Measurements from ENCODE around the gene CCDC74B. TPM values are rescaled to one million over a fixed set of nuclear protein-coding genes. Genes with fewer than 3 reads are reported as not detected.
"Not testable (repeated sequence)": the region's sequence is repeated elsewhere in the genome, so short reads cannot be mapped to it uniquely, and the experiment has no call there.

The CCDC74B gene
- polyA plus RNA-seq, 1 donor (not counting 4 experiments of a cell fraction or from before 2014, with no cell fraction given) = 0.52 TPM

DNA sequence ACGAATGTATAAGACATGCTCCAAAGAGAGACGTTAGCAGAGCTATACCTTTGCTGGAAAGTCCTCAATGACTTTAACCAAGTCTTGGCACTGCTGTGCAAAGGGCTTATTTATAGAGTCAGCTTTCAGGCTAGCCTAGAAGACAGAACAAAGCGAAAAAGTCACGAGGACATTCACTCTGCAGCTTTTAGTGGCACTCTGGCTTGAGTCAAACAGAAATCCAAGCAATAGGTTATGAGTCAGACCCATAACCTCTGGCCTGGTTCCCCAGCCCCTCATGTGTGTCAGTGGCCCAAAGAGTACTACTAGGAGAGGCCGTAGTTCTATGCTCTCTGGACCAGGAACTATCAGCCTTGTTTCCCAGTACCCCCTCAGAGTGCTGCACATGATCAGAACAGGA is 30.0 kb upstream of the CCDC74B start:
- H3K27ac ChIP-seq (ENCODE audit: control insufficient read depth, insufficient read depth, low read length); DNase-seq (ENCODE audit: low read depth, low spot score); H3K27me3 ChIP-seq (ENCODE audit: control insufficient read depth, extremely low read depth, insufficient read depth, low read length); dilution Hi-C loops (cut with MboI; ENCODE audit: extremely low pct_ligation_motif_present, low sequenced_read_pairs); H4K20me1 ChIP-seq (ENCODE audit: control insufficient read depth, extremely low read depth, insufficient read depth, low read length); H3K4me3 ChIP-seq (ENCODE audit: control insufficient read depth in 2 of 3, extremely low read depth in 1 of 3, insufficient read depth in 2 of 3, low read depth in 1 of 3, low read length in 3 of 3); H2AFZ ChIP-seq (ENCODE audit: control insufficient read depth, low read length); H3K9me1 ChIP-seq (ENCODE audit: control insufficient read depth, extremely low read depth, insufficient read depth, low read length); H3K9me3 ChIP-seq (ENCODE audit: control insufficient read depth, low read depth, low read length); H3K4me2 ChIP-seq (ENCODE audit: control insufficient read depth, extremely low read depth, insufficient read depth, low read depth, low read length); H3K4me1 ChIP-seq (ENCODE audit: control insufficient read depth, extremely low read depth, insufficient read depth, low read length); H3K9ac ChIP-seq (ENCODE audit: control insufficient read depth, extremely low read depth, insufficient read depth, low read length); FAIRE-seq: not testable (repeated sequence)
- H3K79me2 ChIP-seq (ENCODE audit: control insufficient read depth, insufficient read depth, low read length) = peaks cover 40% of the 10 kb centered on the region
- H3K36me3 ChIP-seq (ENCODE audit: control insufficient read depth in 2 of 2, extremely low read depth in 1 of 2, insufficient read depth in 2 of 2, low read length in 2 of 2) = peaks cover 8 to 15% of the 10 kb centered on the region in 2 experiments

DNA sequence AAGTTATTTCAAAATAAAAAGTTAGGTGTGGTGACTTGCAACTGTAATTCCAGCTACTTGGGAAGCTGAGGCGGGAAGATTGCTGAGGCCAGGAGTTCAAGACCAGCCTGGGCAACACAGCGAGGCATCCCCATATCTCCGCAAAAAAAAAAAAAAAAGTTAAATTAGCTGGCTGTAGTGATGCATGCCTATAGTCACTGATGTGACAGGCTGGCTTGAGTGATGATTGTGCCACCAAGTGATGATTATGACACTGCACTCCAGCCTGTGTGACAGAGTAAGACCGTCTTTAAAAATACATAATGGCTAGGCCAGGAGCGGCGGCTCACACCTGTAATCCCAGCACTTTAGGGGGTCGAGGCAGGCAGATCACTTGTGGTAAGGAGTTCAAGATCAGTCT is 25.0 kb upstream of the CCDC74B start:
- Histone ChIP-seq H4K20me1 (ENCODE audit: control insufficient read depth, extremely low read depth, insufficient read depth, low read length) (no peaks in the 10 kb centered on the region), H3K9me3 (ENCODE audit: control insufficient read depth, low read depth, low read length) (no peaks in the 10 kb centered on the region), H3K27ac (ENCODE audit: control insufficient read depth, insufficient read depth, low read length) (no peak overlapping the region), H3K4me1 (ENCODE audit: control insufficient read depth, extremely low read depth, insufficient read depth, low read length) (no peaks in the 10 kb centered on the region), H3K79me2 (ENCODE audit: control insufficient read depth, insufficient read depth, low read length) (peaks cover 5% of the 10 kb centered on the region), H3K36me3 (ENCODE audit: control insufficient read depth in 2 of 2, extremely low read depth in 1 of 2, insufficient read depth in 2 of 2, low read length in 2 of 2) (peaks cover 13 to 21% of the 10 kb centered on the region in 2 experiments), H3K27me3 (ENCODE audit: control insufficient read depth, extremely low read depth, insufficient read depth, low read length) (no peaks in the 10 kb centered on the region), H3K9ac (ENCODE audit: control insufficient read depth, extremely low read depth, insufficient read depth, low read length) (no peak overlapping the region), H3K4me3 (ENCODE audit: control insufficient read depth in 2 of 3, extremely low read depth in 1 of 3, insufficient read depth in 2 of 3, low read depth in 1 of 3, low read length in 3 of 3) (no peak overlapping the region), H3K4me2 (ENCODE audit: control insufficient read depth, extremely low read depth, insufficient read depth, low read depth, low read length) (no peak overlapping the region), H2AFZ (ENCODE audit: control insufficient read depth, low read length) (no peak overlapping the region), H3K9me1 (ENCODE audit: control insufficient read depth, extremely low read depth, insufficient read depth, low read length) (no peaks in the 10 kb centered on the region)
- TF ChIP-seq EZH2 (IDR thresholded peaks at IDR 0.05; ENCODE audit: low read length) = no peak
- TF ChIP-seq, protein P1, sequence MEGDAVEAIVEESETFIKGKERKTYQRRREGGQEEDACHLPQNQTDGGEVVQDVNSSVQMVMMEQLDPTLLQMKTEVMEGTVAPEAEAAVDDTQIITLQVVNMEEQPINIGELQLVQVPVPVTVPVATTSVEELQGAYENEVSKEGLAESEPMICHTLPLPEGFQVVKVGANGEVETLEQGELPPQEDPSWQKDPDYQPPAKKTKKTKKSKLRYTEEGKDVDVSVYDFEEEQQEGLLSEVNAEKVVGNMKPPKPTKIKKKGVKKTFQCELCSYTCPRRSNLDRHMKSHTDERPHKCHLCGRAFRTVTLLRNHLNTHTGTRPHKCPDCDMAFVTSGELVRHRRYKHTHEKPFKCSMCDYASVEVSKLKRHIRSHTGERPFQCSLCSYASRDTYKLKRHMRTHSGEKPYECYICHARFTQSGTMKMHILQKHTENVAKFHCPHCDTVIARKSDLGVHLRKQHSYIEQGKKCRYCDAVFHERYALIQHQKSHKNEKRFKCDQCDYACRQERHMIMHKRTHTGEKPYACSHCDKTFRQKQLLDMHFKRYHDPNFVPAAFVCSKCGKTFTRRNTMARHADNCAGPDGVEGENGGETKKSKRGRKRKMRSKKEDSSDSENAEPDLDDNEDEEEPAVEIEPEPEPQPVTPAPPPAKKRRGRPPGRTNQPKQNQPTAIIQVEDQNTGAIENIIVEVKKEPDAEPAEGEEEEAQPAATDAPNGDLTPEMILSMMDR (optimal IDR thresholded peaks at IDR 0.05 in 1 of 3, IDR thresholded peaks at IDR 0.05 in 1 of 3, conservative IDR thresholded peaks at IDR 0.05 in 1 of 3; ENCODE audit: extremely low read depth in 1 of 3, insufficient read depth in 2 of 3, low read length in 3 of 3) = no peak
- FAIRE-seq = no peak
- no peak for DNase-seq (ENCODE audit: low read depth, low spot score)
- dilution Hi-C loops (cut with MboI; ENCODE audit: extremely low pct_ligation_motif_present, low sequenced_read_pairs) = no loop called here

DNA sequence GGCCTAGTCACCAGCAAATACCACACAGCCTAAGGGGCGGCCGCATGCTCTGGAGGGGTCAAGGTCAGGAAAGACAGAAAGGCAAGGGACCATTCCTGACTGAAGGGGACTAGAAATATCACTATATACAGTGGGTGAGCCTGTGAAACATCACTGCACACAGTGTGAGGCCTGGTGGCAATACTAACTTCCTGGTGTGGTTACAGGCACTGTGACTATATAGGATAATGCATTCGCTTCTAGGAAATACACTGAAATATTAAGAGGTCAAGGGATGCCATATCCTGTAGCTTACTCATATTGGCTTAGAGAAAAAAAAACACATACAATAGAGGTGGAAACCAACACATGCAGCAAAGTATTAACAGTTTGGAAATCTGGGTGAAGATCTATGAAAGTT is 24.3 kb upstream of the CCDC74B start:
- FAIRE-seq; H3K27me3 ChIP-seq (ENCODE audit: control insufficient read depth, extremely low read depth, insufficient read depth, low read length); H3K9me1 ChIP-seq (ENCODE audit: control insufficient read depth, extremely low read depth, insufficient read depth, low read length); H3K79me2 ChIP-seq (ENCODE audit: control insufficient read depth, insufficient read depth, low read length); H3K4me1 ChIP-seq (ENCODE audit: control insufficient read depth, extremely low read depth, insufficient read depth, low read length); H3K9ac ChIP-seq (ENCODE audit: control insufficient read depth, extremely low read depth, insufficient read depth, low read length); H2AFZ ChIP-seq (ENCODE audit: control insufficient read depth, low read length); H3K27ac ChIP-seq (ENCODE audit: control insufficient read depth, insufficient read depth, low read length); DNase-seq (ENCODE audit: low read depth, low spot score); H3K4me2 ChIP-seq (ENCODE audit: control insufficient read depth, extremely low read depth, insufficient read depth, low read depth, low read length); H3K9me3 ChIP-seq (ENCODE audit: control insufficient read depth, low read depth, low read length); H4K20me1 ChIP-seq (ENCODE audit: control insufficient read depth, extremely low read depth, insufficient read depth, low read length); dilution Hi-C loops (cut with MboI; ENCODE audit: extremely low pct_ligation_motif_present, low sequenced_read_pairs); H3K4me3 ChIP-seq (ENCODE audit: control insufficient read depth in 2 of 3, extremely low read depth in 1 of 3, insufficient read depth in 2 of 3, low read depth in 1 of 3, low read length in 3 of 3): not testable (repeated sequence)
- H3K36me3 ChIP-seq (ENCODE audit: control insufficient read depth in 2 of 2, extremely low read depth in 1 of 2, insufficient read depth in 2 of 2, low read length in 2 of 2) = peaks cover 13 to 19% of the 10 kb centered on the region in 2 experiments

DNA sequence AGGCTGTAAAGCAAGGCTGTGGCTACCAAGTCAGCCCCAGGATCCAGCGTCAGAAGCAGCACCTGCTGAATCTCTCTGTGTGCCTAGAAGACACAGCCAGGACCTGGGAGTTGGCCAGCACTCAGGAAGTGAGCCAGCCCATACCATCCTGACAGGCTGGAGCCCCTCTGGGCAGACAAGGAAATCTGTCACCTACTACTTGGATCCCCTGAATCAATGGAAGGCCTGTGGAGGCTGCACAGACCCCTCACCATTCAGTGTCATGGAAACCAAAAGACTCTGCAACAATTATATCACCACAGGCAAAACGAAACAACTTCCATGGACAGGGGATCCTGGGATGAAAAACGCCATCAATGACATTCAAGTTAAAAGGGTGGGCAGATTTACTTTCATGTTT is 21.7 kb upstream of the CCDC74B start:
- DNase-seq (ENCODE audit: low read depth, low spot score); H4K20me1 ChIP-seq (ENCODE audit: control insufficient read depth, extremely low read depth, insufficient read depth, low read length); H2AFZ ChIP-seq (ENCODE audit: control insufficient read depth, low read length); H3K9me3 ChIP-seq (ENCODE audit: control insufficient read depth, low read depth, low read length); H3K27ac ChIP-seq (ENCODE audit: control insufficient read depth, insufficient read depth, low read length); H3K79me2 ChIP-seq (ENCODE audit: control insufficient read depth, insufficient read depth, low read length); dilution Hi-C loops (cut with MboI; ENCODE audit: extremely low pct_ligation_motif_present, low sequenced_read_pairs); H3K4me3 ChIP-seq (ENCODE audit: control insufficient read depth in 2 of 3, extremely low read depth in 1 of 3, insufficient read depth in 2 of 3, low read depth in 1 of 3, low read length in 3 of 3); H3K4me2 ChIP-seq (ENCODE audit: control insufficient read depth, extremely low read depth, insufficient read depth, low read depth, low read length); FAIRE-seq; H3K27me3 ChIP-seq (ENCODE audit: control insufficient read depth, extremely low read depth, insufficient read depth, low read length); H3K9me1 ChIP-seq (ENCODE audit: control insufficient read depth, extremely low read depth, insufficient read depth, low read length); H3K9ac ChIP-seq (ENCODE audit: control insufficient read depth, extremely low read depth, insufficient read depth, low read length); H3K4me1 ChIP-seq (ENCODE audit: control insufficient read depth, extremely low read depth, insufficient read depth, low read length): not testable (repeated sequence)
- peaks cover 9 to 23% of the 10 kb centered on the region in 2 experiments for H3K36me3 ChIP-seq (ENCODE audit: control insufficient read depth in 2 of 2, extremely low read depth in 1 of 2, insufficient read depth in 2 of 2, low read length in 2 of 2)
